Hypothalamus (tissue), 51 donors: Measurements from ENCODE around the gene NELFA.

Source experiments
- DNase-seq, 51 donors: peaks; one replicate each; lab custom pipeline; 2025; lab: John Stamatoyannopoulos, UW

Gene NELFA

GRCh38 chr4:1969928-1970723 is 38.6 kb downstream of the NELFA start:
- DNase-seq, result no peak

- DNase-seq, result no peak
Measured at GRCh38 chr4:1968686-1969295, 40.0 kb downstream of the NELFA start.

GRCh38 chr4:1967512-1968149 is 41.1 kb downstream of the NELFA start:
- no peak for DNase-seq

GRCh38 chr4:1964971-1965370 is 43.8 kb downstream of the NELFA start:
- no peak for DNase-seq

- DNase-seq, result no peak
Measured at GRCh38 chr4:1964443-1964842, 44.3 kb downstream of the NELFA start.

GRCh38 chr4:1962980-1963379 is 45.8 kb downstream of the NELFA start:
- DNase-seq, result no peak

- DNase-seq, result no peak
Measured at GRCh38 chr4:1961563-1961962, 47.2 kb downstream of the NELFA start.

GRCh38 chr4:1961038-1961437 is 47.7 kb downstream of the NELFA start:
- no peak for DNase-seq

- DNase-seq, result no peak
Measured at GRCh38 chr4:1960170-1960825, 48.5 kb downstream of the NELFA start.

GRCh38 chr4:1959104-1959384 is 49.7 kb downstream of the NELFA start:
- DNase-seq, result no peak

GRCh38 chr4:1958276-1959103 is 50.3 kb downstream of the NELFA start:
- no peak for DNase-seq

- DNase-seq, result no peak
Measured at GRCh38 chr4:1956631-1957030, 52.1 kb downstream of the NELFA start.

GRCh38 chr4:1953335-1953734 is 55.4 kb downstream of the NELFA start:
- DNase-seq, result no peak

- DNase-seq, result no peak
Measured at GRCh38 chr4:1952719-1953118, 56.1 kb downstream of the NELFA start.

GRCh38 chr4:1952058-1952700 is 56.6 kb downstream of the NELFA start:
- DNase-seq, result no peak

GRCh38 chr4:1950369-1950768 is 58.4 kb downstream of the NELFA start:
- DNase-seq, result no peak

GRCh38 chr4:1948892-1949436 is 59.8 kb downstream of the NELFA start:
- DNase-seq, result no peak

GRCh38 chr4:1948232-1948631 is 60.5 kb downstream of the NELFA start:
- DNase-seq, result no peak

- no peak for DNase-seq
Measured at GRCh38 chr4:1945912-1946311, 62.9 kb downstream of the NELFA start.
